Astrocyte of the spinal cord (primary cell): ENCODE results near the gene CARNS1.

Experiments used
- DNase-seq: peaks from one replicate; pipeline ENCODE4 v3.0.0; 2011; ENCODE audit warnings: low read depth, low spot score
- H3K4me3 ChIP-seq: 2 replicates; pipeline ENCODE4 v1.5.1; 2011; ENCODE audit warnings: low read depth, mild to moderate bottlenecking, low read length, moderate library complexity
- in situ Hi-C: cut with HindIII; loops from 2 replicates; pipeline ENCODE4 v1.10.0; 2017; ENCODE audit warnings: low sequenced_read_pairs
- TF ChIP-seq, protein P1 (sequence below): IDR thresholded peaks from 2 replicates; pipeline ENCODE4 v1.5.1; 2012; ENCODE audit warnings: low read depth, mild to moderate bottlenecking, low read length, inconsistent platforms

Gene CARNS1

DNA sequence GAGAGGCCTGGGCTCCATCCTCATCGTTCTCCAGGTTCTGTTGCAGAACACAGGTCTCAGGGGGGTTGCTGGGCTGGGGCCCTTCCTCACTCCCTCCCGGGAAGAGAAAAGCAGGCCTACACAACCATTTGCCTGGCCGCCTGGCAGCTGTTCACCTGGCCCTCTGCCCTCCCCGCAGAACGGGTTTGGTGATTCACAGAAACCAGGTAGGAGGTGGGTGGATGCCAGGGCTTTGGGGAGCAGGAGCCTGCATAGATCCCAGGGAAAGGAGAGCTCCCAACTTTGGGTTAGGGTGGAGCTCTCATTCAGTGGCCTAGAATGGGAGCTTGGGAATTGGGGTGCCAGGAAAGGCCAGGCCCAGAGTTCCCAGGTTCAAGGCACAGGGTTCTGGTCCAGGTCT is 52.6 kb downstream of the CARNS1 start:
- H3K4me3 ChIP-seq, result peak overlapping the region; percentile 71
- no peak for DNase-seq
- in situ Hi-C loops, result no loop called here

DNA sequence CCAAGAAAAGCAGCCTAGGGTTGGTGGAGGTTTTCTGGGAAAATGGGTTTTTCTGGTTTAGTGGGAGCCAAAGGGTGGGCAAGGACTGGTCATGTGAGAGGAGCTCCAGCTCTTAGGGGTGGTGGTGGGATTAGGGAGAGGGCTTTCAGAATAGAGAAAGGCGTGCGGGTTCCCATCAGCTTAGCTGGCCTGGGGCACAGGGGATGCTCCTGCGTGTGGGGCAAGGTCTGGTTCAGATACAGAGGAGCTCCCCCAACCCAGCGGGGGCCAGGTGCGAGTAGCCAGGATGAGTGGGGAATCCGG is 52.9 kb downstream of the CARNS1 start:
- TF ChIP-seq, protein P1, sequence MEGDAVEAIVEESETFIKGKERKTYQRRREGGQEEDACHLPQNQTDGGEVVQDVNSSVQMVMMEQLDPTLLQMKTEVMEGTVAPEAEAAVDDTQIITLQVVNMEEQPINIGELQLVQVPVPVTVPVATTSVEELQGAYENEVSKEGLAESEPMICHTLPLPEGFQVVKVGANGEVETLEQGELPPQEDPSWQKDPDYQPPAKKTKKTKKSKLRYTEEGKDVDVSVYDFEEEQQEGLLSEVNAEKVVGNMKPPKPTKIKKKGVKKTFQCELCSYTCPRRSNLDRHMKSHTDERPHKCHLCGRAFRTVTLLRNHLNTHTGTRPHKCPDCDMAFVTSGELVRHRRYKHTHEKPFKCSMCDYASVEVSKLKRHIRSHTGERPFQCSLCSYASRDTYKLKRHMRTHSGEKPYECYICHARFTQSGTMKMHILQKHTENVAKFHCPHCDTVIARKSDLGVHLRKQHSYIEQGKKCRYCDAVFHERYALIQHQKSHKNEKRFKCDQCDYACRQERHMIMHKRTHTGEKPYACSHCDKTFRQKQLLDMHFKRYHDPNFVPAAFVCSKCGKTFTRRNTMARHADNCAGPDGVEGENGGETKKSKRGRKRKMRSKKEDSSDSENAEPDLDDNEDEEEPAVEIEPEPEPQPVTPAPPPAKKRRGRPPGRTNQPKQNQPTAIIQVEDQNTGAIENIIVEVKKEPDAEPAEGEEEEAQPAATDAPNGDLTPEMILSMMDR, result no peak
- DNase-seq, result no peak
- H3K4me3 ChIP-seq, result peak overlapping the region; percentile 71
- in situ Hi-C loops, result no loop called here

More for the DNA sequence above, 52.6 kb downstream of the CARNS1 start:
- TF ChIP-seq, protein P1, result no peak

DNA sequence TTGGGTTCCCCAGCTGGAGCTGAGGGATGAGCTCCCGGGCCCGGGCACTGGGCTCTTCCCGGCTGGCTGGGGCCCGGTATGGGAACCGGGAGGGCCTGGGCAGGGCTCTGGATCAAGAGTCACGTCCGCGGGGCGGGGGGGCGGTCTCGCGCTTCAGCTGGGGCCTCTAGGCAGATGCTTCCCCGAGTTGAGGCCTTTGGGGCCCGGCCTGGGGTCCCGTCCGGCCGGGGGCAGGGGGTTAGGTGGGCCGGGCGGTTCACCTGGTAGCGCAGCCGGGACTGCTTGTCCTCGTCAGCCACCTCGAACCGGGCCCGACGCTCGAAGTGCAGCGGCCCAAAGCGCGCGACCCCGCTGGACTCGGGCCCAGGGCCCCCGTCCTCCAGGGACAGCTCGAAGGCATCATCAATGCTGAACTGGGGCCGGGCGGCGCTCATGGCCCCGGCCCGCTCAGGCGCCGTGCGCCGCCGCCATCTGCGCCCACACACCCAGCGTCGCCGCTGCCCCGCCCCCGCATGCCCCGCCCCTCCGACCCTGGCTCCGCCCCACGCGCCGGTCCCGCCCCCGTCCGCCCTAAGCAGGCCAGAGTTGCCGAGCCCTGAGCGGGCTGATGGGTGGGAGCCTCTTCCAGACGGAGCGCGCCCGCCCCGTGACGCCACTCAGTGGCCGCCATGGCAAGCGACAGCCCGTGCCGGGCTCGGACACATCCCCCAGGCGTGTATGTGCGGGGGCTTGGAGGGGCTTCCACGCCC is 53.5 kb downstream of the CARNS1 start, which contains the start of gene TMEM134:
Gene TMEM134 (minus strand): TSS at position 493 of the 749 bp plus-strand sequence. CDS start 59 bp downstream, at position 434.
- peak within 1 kb of the TSS; percentile 71 for H3K4me3 ChIP-seq
- in situ Hi-C loops, result no loop called here
- DNase-seq, result peak; percentile 91
- TF ChIP-seq, protein P1, result peak; percentile 45

DNA sequence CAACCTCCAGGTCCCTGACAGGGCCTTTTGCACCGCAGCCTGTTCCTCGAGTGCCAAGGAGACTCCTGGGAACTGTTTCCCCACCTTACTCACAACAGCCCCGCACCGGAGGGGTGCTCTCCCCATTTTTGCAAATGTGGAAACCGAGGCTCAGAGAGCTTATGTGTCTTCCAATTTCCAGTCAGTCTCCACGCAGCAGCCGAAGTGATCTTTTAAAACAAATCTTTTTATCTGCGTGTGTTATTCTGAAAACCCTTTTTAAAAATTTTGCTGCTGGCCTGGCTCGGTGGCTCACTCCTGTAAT is 54.0 kb downstream of the CARNS1 start:
- TF ChIP-seq, protein P1, result no peak
- in situ Hi-C loops, result no loop called here
- peak overlapping the region; percentile 60 for H3K4me3 ChIP-seq
- DNase-seq, result no peak

DNA sequence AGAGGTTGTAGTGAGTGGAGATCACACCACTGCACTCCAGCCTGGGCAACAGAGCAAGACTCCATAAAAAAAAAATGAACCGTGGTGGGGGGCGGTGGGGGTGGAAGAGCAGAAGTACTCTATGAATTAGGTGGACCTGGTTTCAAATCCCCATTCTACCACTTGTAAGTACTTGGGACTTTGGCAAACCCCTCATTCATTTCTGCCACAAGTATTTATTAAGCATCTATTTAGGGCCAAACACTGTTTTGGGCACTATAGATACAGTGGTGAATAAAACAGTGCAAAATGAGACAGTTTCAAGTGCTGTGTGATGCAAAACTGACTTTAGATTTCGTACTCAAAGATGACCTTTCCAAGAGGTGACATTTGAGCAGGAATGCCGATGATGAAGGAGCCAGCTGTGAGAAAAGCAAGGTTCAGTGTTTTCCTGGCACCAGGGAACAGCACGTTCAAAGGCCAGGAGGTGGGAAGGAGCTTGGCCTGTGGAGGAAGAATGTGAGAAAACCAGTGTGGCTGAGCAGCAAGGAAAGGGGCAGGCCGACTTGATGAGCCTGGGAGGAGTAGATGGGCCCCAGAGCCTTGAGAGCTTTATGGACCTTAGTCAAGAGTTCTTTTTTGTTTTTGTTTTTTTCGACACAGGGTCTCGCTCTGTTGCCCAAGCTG is 55.0 kb downstream of the CARNS1 start:
- in situ Hi-C loops, result no loop called here
- TF ChIP-seq, protein P1, result no peak
- DNase-seq, result no peak
- no peak overlapping the region for H3K4me3 ChIP-seq

DNA sequence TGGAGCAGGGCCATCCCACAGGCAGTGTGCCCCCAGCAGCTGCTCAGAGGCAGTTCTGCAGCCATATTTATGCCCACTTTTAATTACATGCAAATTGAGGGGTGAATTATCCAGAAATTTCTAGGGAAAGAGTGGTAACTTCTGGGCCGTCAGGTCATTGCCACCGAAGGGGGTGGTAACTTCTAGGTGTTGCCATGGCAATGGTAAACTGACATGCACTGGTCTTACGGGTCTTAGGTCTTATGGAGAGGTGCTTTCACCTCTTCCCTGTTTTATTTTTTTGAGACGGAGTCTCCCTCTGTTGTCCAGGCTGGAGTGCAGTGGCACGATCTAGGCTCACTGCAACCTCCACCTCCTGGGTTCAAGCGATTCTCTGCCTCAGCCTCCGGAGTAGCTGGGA is 57.4 kb downstream of the CARNS1 start:
- TF ChIP-seq, protein P1, result no peak
- in situ Hi-C loops, result no loop called here
- H3K4me3 ChIP-seq, result no peak overlapping the region
- DNase-seq, result no peak
